HG03378 (cell line): ENCODE measurements around the gene C2CD3.
"Not testable (repeated sequence)": the region's sequence is repeated elsewhere in the genome, so short reads cannot be mapped to it uniquely, and the experiment has no call there.

Experiments used
- ATAC-seq: cut with Tn5 transposase; IDR thresholded peaks from one replicate; pipeline ENCODE4 v1.9.1; 2021; ENCODE audit warnings: mild to moderate bottlenecking, moderate library complexity; ENCODE audit not compliant: unreplicated experiment

The C2CD3 gene

GRCh38 chr11:74069146-74070046 lies 101.4 kb downstream of the C2CD3 start:
- no peak for ATAC-seq

GRCh38 chr11:74066663-74067062 lies 104.1 kb downstream of the C2CD3 start:
- not testable (repeated sequence) for ATAC-seq

- not testable (repeated sequence) for ATAC-seq
Measured at GRCh38 chr11:74065534-74065933, 105.3 kb downstream of the C2CD3 start.

- ATAC-seq = not testable (repeated sequence)
Measured at GRCh38 chr11:74063628-74064027, 107.2 kb downstream of the C2CD3 start.

- ATAC-seq = not testable (repeated sequence)
Measured at GRCh38 chr11:74061599-74061998, 109.2 kb downstream of the C2CD3 start.

GRCh38 chr11:74057249-74058151 lies 113.3 kb downstream of the C2CD3 start:
- ATAC-seq = no peak

- ATAC-seq = no peak
Measured at GRCh38 chr11:74055938-74056337, 114.9 kb downstream of the C2CD3 start.

GRCh38 chr11:74050465-74050864 lies 120.3 kb downstream of the C2CD3 start:
- no peak for ATAC-seq

- no peak for ATAC-seq
Measured at GRCh38 chr11:74048993-74049392, 121.8 kb downstream of the C2CD3 start.

GRCh38 chr11:74044538-74044937 lies 126.3 kb downstream of the C2CD3 start:
- no peak for ATAC-seq

GRCh38 chr11:74043450-74043849 lies 127.4 kb downstream of the C2CD3 start:
- no peak for ATAC-seq

- no peak for ATAC-seq
Measured at GRCh38 chr11:74037309-74037708, 133.5 kb downstream of the C2CD3 start.

GRCh38 chr11:74035264-74035663 lies 135.5 kb downstream of the C2CD3 start:
- no peak for ATAC-seq

- ATAC-seq = no peak
Measured at GRCh38 chr11:74033046-74033445, 137.8 kb downstream of the C2CD3 start.

- no peak for ATAC-seq
Measured at GRCh38 chr11:74030723-74031676, 139.8 kb downstream of the C2CD3 start.

GRCh38 chr11:74025467-74026166 lies 145.2 kb downstream of the C2CD3 start:
- ATAC-seq = no peak

- no peak for ATAC-seq
Measured at GRCh38 chr11:74024261-74025029, 146.4 kb downstream of the C2CD3 start.

GRCh38 chr11:74023276-74023675 lies 147.5 kb downstream of the C2CD3 start:
- no peak for ATAC-seq

- ATAC-seq = no peak
Measured at GRCh38 chr11:74022546-74022945, 148.3 kb downstream of the C2CD3 start.
